AG04450 (cell line): ENCODE measurements around the gene TROAP. TPM values are rescaled to one million over a fixed set of nuclear protein-coding genes. Genes with fewer than 3 reads are reported as not detected.

Source experiments
- CTCF ChIA-PET: fragments of 300-600, 350-600 bp; formaldehyde crosslinking; extraction: SDS; loops from one replicate; lab custom pipeline; 2022; ENCODE audit warnings: antibody characterized with exemption, inconsistent platforms; lab: Charles Lee
- POLR2A ChIA-PET: fragments of 350-600 bp; formaldehyde crosslinking; extraction: SDS; loops from one replicate; lab custom pipeline; 2021; ENCODE audit warnings: antibody characterized with exemption, inconsistent platforms; lab: Yijun Ruan, JAX
- DNase-seq: peaks from one replicate; pipeline ENCODE4 v3.0.0-alpha.2; 2011; ENCODE audit warnings: low read depth, low spot score
- H3K27ac ChIP-seq: one replicate; pipeline ENCODE4 v1.5.1; 2012; ENCODE audit warnings: low read depth, low read length, control low read depth
- H3K27me3 ChIP-seq: one replicate; pipeline ENCODE4 v1.6.0; 2012; ENCODE audit warnings: low read length; ENCODE audit not compliant: control insufficient read depth, insufficient read depth
- H3K4me3 ChIP-seq: 2 replicates; pipeline ENCODE4 v1.5.1; 2011; ENCODE audit warnings: mild to moderate bottlenecking, low read depth, low read length, control low read depth
- H3K9me3 ChIP-seq: 2 replicates; pipeline ENCODE4 v1.5.1; 2012; ENCODE audit warnings: low read length; ENCODE audit not compliant: control insufficient read depth, insufficient read depth
- CTCF ChIP-seq: IDR thresholded peaks from 2 replicates; pipeline ENCODE4 v1.5.1; 2011; ENCODE audit warnings: low read depth, low read length, control low read depth, inconsistent platforms
- polyA plus RNA-seq: library from polyadenylated mRNA; depleted of rRNA; stranded (reverse); fragments of >200 nt; gene quantifications from 2 replicates; pipeline ENCODE4 v1.2.3, GENCODE V29; 2011

The TROAP gene
- polyA plus RNA-seq, 1 experiment = 7.6 TPM

GRCh38 chr12:49342914-49343731, 20.1 kb downstream of the TROAP start:
- ChIA-PET POLR2A (interaction anchor here (1.6 to 2.3 kb wide), 2 partner anchors 11 to 24 kb away, joined by 7 to 12 read pairs; partner anchors contain the start of gene SPATS2), CTCF (interaction anchor here (0.7 to 2.9 kb wide), 26 partner anchors 10 to 404 kb away, joined by 3 to 47 read pairs (median 4); partner anchors contain the start of genes PRPH and TROAP)
- Histone ChIP-seq H3K9me3 (no peaks in the 10 kb centered on the region; the same call in 1 of the 2 replicates), H3K27me3 (peaks cover 81% of the 10 kb centered on the region), H3K27ac (no peak overlapping the region), H3K4me3 (peak overlapping the region; percentile 49)
- no peak for DNase-seq
- TF ChIP-seq CTCF = no peak

GRCh38 chr12:49344486-49345050, 21.5 kb downstream of the TROAP start:
- no peaks in the 10 kb centered on the region; the same call in 1 of the 2 replicates for H3K9me3 ChIP-seq
- H3K4me3 ChIP-seq = no peak overlapping the region
- ChIA-PET CTCF (interaction anchor here (0.5 to 1.0 kb wide), 3 partner anchors 13 to 22 kb away, joined by 3 to 5 read pairs (median 3); no protein-coding TSS in a partner anchor), POLR2A (no interaction called here)
- peaks cover 71% of the 10 kb centered on the region for H3K27me3 ChIP-seq
- no peak overlapping the region for H3K27ac ChIP-seq
- no peak for DNase-seq
- no peak for TF ChIP-seq CTCF

- Histone ChIP-seq H3K27me3 (peaks cover 66% of the 10 kb centered on the region), H3K9me3 (no peaks in the 10 kb centered on the region; the same call in 1 of the 2 replicates), H3K4me3 (peak overlapping the region; percentile 46), H3K27ac (no peak overlapping the region)
- no peak for TF ChIP-seq CTCF
- DNase-seq = no peak
- CTCF ChIA-PET = interaction anchor here (3.6 to 5.5 kb wide), 2 partner anchors 12 to 13 kb away, joined by 52 to 123 read pairs; no protein-coding TSS in a partner anchor
- POLR2A ChIA-PET = no interaction called here
These were observed 22.2 kb downstream of the TROAP start for GRCh38 chr12:49345051-49345824.

- DNase-seq = no peak
- Histone ChIP-seq H3K27me3 (peaks cover 59% of the 10 kb centered on the region), H3K9me3 (no peaks in the 10 kb centered on the region; the same call in 1 of the 2 replicates), H3K27ac (no peak overlapping the region), H3K4me3 (peak overlapping the region; percentile 46)
- POLR2A ChIA-PET = interaction anchor here (2.5 kb wide), 1 partner anchor 14 kb away, joined by 7 read pairs; no protein-coding TSS in a partner anchor
- CTCF ChIA-PET = interaction anchor here (0.6 to 5.5 kb wide), 9 partner anchors 8 to 1284 kb away, joined by 3 to 123 read pairs (median 10); no protein-coding TSS in a partner anchor
- no peak for TF ChIP-seq CTCF
These were observed 23.0 kb downstream of the TROAP start for GRCh38 chr12:49345825-49346658.
